Suprapubic skin (tissue), 4 donors: Measurements from ENCODE around the gene PHACTR1. TPM values are rescaled to one million over a fixed set of nuclear protein-coding genes. Genes with fewer than 3 reads are reported as not detected.

Source experiments
- DNase-seq, 2 donors: peaks; one replicate each; pipeline ENCODE4 v3.0.0-alpha.2; 2019; ENCODE audit warnings: low spot score in 2 of 2
- H3K27ac ChIP-seq: fragments of 200-600 bp; sonication (generic); one replicate; pipeline ENCODE4 v1.5.1; 2019
- H3K27me3 ChIP-seq: fragments of 200-600 bp; sonication (generic); one replicate; pipeline ENCODE4 v1.5.1; 2019
- H3K36me3 ChIP-seq: fragments of 200-600 bp; sonication (generic); one replicate; pipeline ENCODE4 v1.5.1; 2019
- H3K4me1 ChIP-seq: fragments of 200-600 bp; sonication (generic); one replicate; pipeline ENCODE4 v1.5.1; 2019
- H3K4me3 ChIP-seq: fragments of 200-600 bp; sonication (generic); one replicate; pipeline ENCODE4 v1.5.1; 2019; ENCODE audit warnings: mild to moderate bottlenecking
- H3K9me3 ChIP-seq: fragments of 200-600 bp; sonication (generic); one replicate; pipeline ENCODE4 v1.5.1; 2019
- CTCF ChIP-seq, 2 donors: fragments of 200-600 bp in 1 of 2; fragments of 450-650 bp in 1 of 2; sonication (generic) in 1 of 2; IDR thresholded peaks; one replicate each; pipeline ENCODE4 v1.5.1; 2016 to 2019; ENCODE audit warnings: antibody characterized with exemption in 2 of 2, mild to moderate bottlenecking in 1 of 2, moderate library complexity in 1 of 2
- EP300 ChIP-seq: sonication (generic); formaldehyde crosslinking; IDR thresholded peaks from one replicate; pipeline ENCODE4 v1.6.1; 2017; ENCODE audit warnings: antibody characterized with exemption
- POLR2A ChIP-seq, 2 donors: fragments of 450-650 bp; IDR thresholded peaks; one replicate each; pipeline ENCODE4 v1.6.1; 2017; ENCODE audit warnings: antibody characterized with exemption in 2 of 2, mild to moderate bottlenecking in 2 of 2, moderate library complexity in 2 of 2
- POLR2AphosphoS5 ChIP-seq, 3 donors: sonication (generic); formaldehyde crosslinking; IDR thresholded peaks; one replicate each; pipeline ENCODE4 v1.6.1; 2017; ENCODE audit warnings: antibody characterized with exemption in 3 of 3
- WGBS: methylation state at CpG from one replicate; pipeline ENCODE4 v1.1.5; 2018; 5-methylcytosine and 5-hydroxymethylcytosine counted together
- total RNA-seq, 4 donors: library from RNA; depleted of rRNA; stranded (reverse); fragments of >200 nt; gene quantifications; one replicate each; pipeline ENCODE4 v1.1.0, GENCODE V29; 2016

The PHACTR1 gene
- total RNA-seq, 4 donors from 2014 or later, result 4.0 to 8.2 (median 6.4) TPM

DNA sequence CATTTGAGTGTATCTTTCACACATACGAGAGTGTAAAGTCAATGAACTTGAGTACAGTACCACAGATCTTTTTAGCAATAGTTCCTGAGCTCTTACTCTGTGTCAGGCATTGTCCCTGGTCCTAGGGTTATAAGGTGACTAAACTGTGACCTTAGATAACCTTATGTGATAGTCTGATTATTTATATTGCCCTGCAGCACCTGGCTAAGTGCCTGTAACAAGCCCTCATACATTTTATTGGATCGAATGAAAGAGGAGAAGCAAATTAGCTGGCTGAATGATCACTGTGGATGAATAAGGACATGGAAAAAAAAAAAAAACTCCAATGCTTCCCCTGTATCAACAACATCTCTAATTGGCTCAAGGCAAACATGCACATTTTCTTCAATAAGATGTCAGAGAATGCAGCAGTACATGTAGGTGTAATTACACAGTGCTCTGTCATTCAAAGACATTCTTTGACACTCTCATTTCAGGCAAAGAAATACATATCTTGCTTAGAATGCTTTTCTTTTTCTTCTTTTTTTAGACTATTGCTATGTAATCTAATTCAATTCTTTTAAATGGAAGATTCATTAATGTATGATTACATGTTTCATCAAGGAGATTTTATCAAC, 153.4 kb downstream of the PHACTR1 start:
- DNase-seq, result no peak
- H3K4me1 ChIP-seq, result no peaks in the 10 kb centered on the region
- H3K27me3 ChIP-seq, result peaks cover 32% of the 10 kb centered on the region
- TF ChIP-seq POLR2AphosphoS5 (IDR thresholded peaks at IDR 0.05), result no peak
- no peak for TF ChIP-seq CTCF (IDR thresholded peaks at IDR 0.05)
- no peak for TF ChIP-seq POLR2A (IDR thresholded peaks at IDR 0.05)
- TF ChIP-seq EP300, result no peak
- H3K27ac ChIP-seq, result no peak overlapping the region
- no peak overlapping the region for H3K4me3 ChIP-seq
- H3K36me3 ChIP-seq, result no peaks in the 10 kb centered on the region
- no peaks in the 10 kb centered on the region for H3K9me3 ChIP-seq
- 56% methylated on average over 2 of the region's 2 CpGs for WGBS

DNA sequence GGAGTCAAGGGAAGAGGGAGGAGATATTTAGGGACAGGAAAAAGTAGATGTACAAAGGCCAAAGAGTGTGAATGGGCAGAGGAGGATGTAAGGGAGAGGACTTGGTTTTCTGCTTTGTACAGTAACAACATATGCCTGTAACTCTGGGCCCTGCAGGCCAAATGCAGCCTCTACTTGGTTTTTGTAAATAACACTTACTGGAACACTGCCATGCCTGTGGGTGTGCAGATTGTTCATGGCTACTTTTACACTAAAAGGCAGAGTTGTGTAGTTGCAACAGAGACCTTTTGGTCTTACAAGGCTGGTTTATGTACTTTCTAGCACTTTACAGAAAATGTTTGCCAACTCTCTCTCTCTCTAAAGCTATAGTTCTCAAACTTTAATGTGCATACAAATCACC, 157.1 kb downstream of the PHACTR1 start:
- TF ChIP-seq POLR2AphosphoS5 (IDR thresholded peaks at IDR 0.05), result no peak
- TF ChIP-seq CTCF (IDR thresholded peaks at IDR 0.05), result no peak
- TF ChIP-seq POLR2A (IDR thresholded peaks at IDR 0.05), result no peak
- TF ChIP-seq EP300, result no peak
- no peak overlapping the region for H3K4me3 ChIP-seq
- H3K27ac ChIP-seq, result no peak overlapping the region
- no peaks in the 10 kb centered on the region for H3K36me3 ChIP-seq
- H3K9me3 ChIP-seq, result no peaks in the 10 kb centered on the region
- H3K27me3 ChIP-seq, result peaks cover 24% of the 10 kb centered on the region
- no peaks in the 10 kb centered on the region for H3K4me1 ChIP-seq
- DNase-seq, result no peak

DNA sequence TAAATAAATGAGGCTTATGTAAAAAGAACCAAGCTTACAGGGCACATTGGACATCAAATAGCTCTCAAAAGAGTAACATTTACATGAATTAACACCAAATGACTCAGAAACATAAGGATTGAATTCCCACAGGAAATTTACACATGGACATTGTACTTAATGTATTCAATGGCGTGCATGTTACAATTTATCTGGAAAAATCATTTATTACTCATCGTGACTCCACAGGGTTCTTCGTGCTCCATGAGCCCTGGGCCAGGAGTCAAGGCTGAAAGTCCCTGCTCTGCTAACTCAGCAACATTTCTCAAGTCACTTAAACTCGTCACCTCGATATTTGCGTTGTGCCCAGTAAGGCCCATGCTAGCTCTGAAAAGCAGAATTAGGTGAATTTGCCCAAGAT, 158.5 kb downstream of the PHACTR1 start:
- DNase-seq, result no peak
- 70% methylated on average over 6 of the region's 6 CpGs for WGBS
- Histone ChIP-seq H3K9me3 (no peaks in the 10 kb centered on the region), H3K4me3 (no peak overlapping the region), H3K27me3 (peaks cover 15% of the 10 kb centered on the region), H3K27ac (no peak overlapping the region), H3K36me3 (no peaks in the 10 kb centered on the region), H3K4me1 (no peaks in the 10 kb centered on the region)
- no peak for TF ChIP-seq CTCF (IDR thresholded peaks at IDR 0.05)

DNA sequence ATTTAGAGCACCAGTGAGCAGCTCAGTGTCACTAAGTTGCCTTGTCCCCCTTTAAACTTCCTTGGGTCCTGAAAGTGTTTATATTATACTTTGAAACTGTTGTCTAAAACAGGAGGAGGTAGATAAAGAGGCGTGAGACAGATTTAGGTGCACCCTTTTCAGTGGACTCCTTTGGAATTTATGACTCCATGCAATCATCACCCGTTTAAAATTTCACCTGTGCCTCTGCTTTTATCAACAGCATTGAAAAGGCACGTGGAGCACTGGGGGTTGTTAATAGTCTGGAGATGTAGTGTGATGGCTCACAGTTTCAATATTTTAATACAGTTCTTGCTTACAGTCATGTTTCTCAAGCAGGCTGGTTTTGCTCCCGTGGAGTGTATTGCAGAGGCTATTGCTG, 162.2 kb downstream of the PHACTR1 start:
- Histone ChIP-seq H3K27ac (no peak overlapping the region), H3K36me3 (no peaks in the 10 kb centered on the region), H3K27me3 (peaks cover 18% of the 10 kb centered on the region), H3K4me1 (no peaks in the 10 kb centered on the region), H3K4me3 (no peak overlapping the region), H3K9me3 (no peaks in the 10 kb centered on the region)
- no peak for DNase-seq
- 61% methylated on average over 4 of the region's 4 CpGs for WGBS
- TF ChIP-seq CTCF (IDR thresholded peaks at IDR 0.05) (no peak), POLR2AphosphoS5 (IDR thresholded peaks at IDR 0.05) (no peak), POLR2A (IDR thresholded peaks at IDR 0.05) (no peak), EP300 (no peak)

- Histone ChIP-seq H3K27me3 (peaks cover 23% of the 10 kb centered on the region), H3K4me1 (no peaks in the 10 kb centered on the region), H3K27ac (no peak overlapping the region), H3K4me3 (no peak overlapping the region), H3K9me3 (no peaks in the 10 kb centered on the region), H3K36me3 (no peaks in the 10 kb centered on the region)
- WGBS, result 53% methylated on average over 2 of the region's 2 CpGs
- no peak for DNase-seq
- TF ChIP-seq POLR2A (IDR thresholded peaks at IDR 0.05) (no peak), CTCF (IDR thresholded peaks at IDR 0.05) (no peak), POLR2AphosphoS5 (IDR thresholded peaks at IDR 0.05) (no peak)
Measured at GRCh38 chr6:12882761-12883290, 166.3 kb downstream of the PHACTR1 start.
